HUES6 (cell line): Measurements from ENCODE around the gene HHIPL1.

ENCODE experiments used
- H3K27ac ChIP-seq: 2 replicates; pipeline ENCODE4 v1.7.0; 2013; ENCODE audit warnings: low read depth, mild to moderate bottlenecking, low read length, inconsistent platforms
- H3K27me3 ChIP-seq: 2 replicates; pipeline ENCODE4 v1.6.1; 2013; ENCODE audit warnings: low read length; ENCODE audit not compliant: control insufficient read depth, insufficient read depth
- H3K36me3 ChIP-seq: 2 replicates; pipeline ENCODE4 v1.6.1; 2013; ENCODE audit warnings: low read length; ENCODE audit not compliant: control insufficient read depth, insufficient read depth
- H3K4me1 ChIP-seq: 2 replicates; pipeline ENCODE4 v1.6.1; 2013; ENCODE audit warnings: low read length; ENCODE audit not compliant: control insufficient read depth, insufficient read depth
- H3K4me3 ChIP-seq: 2 replicates; pipeline ENCODE4 v1.5.1; 2013; ENCODE audit warnings: low read depth, low read length
- H3K9ac ChIP-seq: one replicate; pipeline ENCODE4 v1.6.1; 2013; ENCODE audit warnings: mild to moderate bottlenecking, low read length
- H3K9me3 ChIP-seq: 2 replicates; pipeline ENCODE4 v1.6.1; 2013; ENCODE audit warnings: low read depth, low read length; ENCODE audit not compliant: control insufficient read depth, insufficient read depth

Gene HHIPL1

DNA sequence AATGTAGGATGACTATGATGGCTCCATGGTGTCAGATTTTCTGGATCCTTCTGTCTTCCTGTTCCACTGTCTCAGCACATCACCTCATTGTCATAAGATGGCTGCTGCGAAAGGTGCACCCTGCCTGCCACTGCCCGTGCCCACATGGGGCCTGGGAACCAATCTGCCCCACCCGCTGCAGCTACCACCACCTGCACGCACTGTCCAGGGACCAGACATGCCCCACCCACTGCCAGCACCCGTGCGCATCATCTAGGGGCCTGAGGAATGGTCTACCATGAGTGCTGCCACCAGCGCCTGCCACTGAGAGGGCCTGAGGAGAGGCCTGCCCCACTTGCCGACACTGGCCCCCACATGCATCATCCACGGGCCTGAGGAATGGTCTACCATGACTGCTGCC, 63.0 kb downstream of the HHIPL1 start:
- Histone ChIP-seq H3K4me3 (no peak overlapping the region), H3K9ac (no peak overlapping the region), H3K9me3 (peaks cover 14% of the 10 kb centered on the region), H3K4me1 (no peaks in the 10 kb centered on the region), H3K27ac (no peak overlapping the region), H3K27me3 (no peaks in the 10 kb centered on the region; the same call in 1 of the 2 replicates), H3K36me3 (no peaks in the 10 kb centered on the region)

DNA sequence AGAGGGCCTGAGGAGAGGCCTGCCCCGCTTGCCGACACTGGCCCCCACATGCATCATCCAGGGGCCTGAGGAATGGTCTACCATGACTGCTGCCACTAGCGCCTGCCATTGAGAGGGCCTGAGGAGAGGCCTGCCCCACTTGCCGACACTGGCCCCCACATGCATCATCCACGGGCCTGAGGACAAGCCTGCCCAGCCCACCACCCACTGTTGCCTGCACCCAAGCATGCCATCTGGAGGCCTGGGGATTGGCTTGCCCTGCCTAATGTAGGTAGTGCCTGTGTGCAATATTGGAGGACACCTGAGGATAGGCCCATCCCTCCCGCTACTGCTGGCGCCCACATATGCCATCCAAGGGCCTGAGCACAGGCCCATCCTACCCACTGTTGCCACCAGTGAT, 63.5 kb downstream of the HHIPL1 start:
- Histone ChIP-seq H3K9me3 (peaks cover 9% of the 10 kb centered on the region), H3K9ac (no peak overlapping the region), H3K4me1 (no peaks in the 10 kb centered on the region), H3K36me3 (no peaks in the 10 kb centered on the region), H3K27ac (no peak overlapping the region), H3K27me3 (no peaks in the 10 kb centered on the region; the same call in 1 of the 2 replicates), H3K4me3 (no peak overlapping the region)

DNA sequence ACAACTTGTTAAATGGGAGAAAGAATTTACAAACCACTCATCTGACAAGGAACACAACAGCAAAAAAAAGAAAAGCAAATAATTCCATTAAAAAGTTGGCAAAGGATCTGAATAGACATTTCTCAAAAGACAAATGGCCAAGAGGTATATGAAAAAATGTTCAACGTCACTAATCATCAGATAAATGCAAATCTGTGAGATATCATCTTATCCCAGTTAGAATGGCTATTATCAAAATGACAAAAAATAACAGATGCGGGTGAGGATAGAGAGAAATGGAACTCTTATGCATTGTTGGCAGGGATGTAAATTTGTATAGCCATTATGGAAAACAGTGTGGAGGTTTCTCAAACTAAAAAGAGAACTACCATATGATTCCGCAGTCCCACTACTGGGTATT, 69.0 kb downstream of the HHIPL1 start:
- Histone ChIP-seq H3K27ac (no peak overlapping the region), H3K27me3 (no peaks in the 10 kb centered on the region; the same call in 1 of the 2 replicates), H3K9ac (no peak overlapping the region), H3K4me3 (no peak overlapping the region), H3K9me3 (peaks cover 4% of the 10 kb centered on the region), H3K36me3 (no peaks in the 10 kb centered on the region), H3K4me1 (no peaks in the 10 kb centered on the region)

GRCh38 chr14:99715266-99716000, 70.5 kb downstream of the HHIPL1 start:
- no peaks in the 10 kb centered on the region; the same call in 1 of the 2 replicates for H3K27me3 ChIP-seq
- H3K9me3 ChIP-seq, result peaks cover 4% of the 10 kb centered on the region
- no peak overlapping the region for H3K27ac ChIP-seq
- no peak overlapping the region for H3K9ac ChIP-seq
- H3K4me1 ChIP-seq, result no peaks in the 10 kb centered on the region
- H3K36me3 ChIP-seq, result no peaks in the 10 kb centered on the region
- H3K4me3 ChIP-seq, result no peak overlapping the region

- Histone ChIP-seq H3K9ac (no peak overlapping the region), H3K36me3 (no peaks in the 10 kb centered on the region), H3K27me3 (no peaks in the 10 kb centered on the region; the same call in 1 of the 2 replicates), H3K9me3 (peaks cover 4% of the 10 kb centered on the region), H3K27ac (no peak overlapping the region), H3K4me1 (no peaks in the 10 kb centered on the region), H3K4me3 (no peak overlapping the region)
These were observed 71.3 kb downstream of the HHIPL1 start for GRCh38 chr14:99716091-99716849.

DNA sequence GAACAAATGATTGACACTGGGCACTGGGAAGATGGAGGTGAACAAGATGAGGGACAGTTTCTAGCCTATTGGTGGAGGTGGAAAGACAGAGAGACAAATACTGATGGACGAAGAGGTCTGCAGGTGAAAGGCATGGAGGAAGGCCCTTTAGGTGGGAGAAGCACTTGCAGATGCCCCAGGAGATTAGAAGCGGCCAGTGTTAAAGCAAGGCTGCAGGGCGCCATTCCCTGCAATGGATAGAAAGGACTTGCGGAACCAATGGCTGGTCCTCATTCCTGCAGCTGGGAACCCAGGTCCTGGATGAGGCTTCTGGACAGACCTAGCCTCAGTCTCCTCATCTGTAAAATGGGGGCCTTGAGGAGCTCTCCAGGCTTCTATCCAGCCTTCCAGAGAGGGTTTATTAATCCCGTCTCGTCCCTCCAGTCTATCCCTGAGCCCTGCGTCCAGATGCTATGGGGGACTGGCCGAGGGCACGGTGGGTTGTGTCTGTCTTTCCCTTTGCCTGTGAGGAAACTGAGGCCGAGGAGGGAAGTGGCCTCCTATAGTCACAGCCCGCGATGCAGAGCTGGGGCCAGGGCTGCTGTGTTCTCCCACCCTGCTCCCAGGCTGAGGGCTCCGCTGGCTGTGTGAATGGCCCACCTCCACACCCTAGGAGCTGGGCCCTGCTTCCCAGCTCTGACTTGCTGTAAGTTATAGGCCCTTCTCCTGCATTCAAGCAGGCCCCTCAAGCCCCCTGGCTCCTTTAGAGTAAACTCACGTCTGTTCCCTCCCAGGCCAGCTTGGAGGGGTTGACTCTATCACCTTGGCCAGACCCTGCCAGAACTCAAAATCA, 72.1 kb downstream of the HHIPL1 start:
- Histone ChIP-seq H3K9ac (no peak overlapping the region), H3K27ac (no peak overlapping the region), H3K9me3 (no peaks in the 10 kb centered on the region; the same call in 1 of the 2 replicates), H3K27me3 (no peaks in the 10 kb centered on the region), H3K36me3 (no peaks in the 10 kb centered on the region), H3K4me1 (no peaks in the 10 kb centered on the region), H3K4me3 (no peak overlapping the region)

DNA sequence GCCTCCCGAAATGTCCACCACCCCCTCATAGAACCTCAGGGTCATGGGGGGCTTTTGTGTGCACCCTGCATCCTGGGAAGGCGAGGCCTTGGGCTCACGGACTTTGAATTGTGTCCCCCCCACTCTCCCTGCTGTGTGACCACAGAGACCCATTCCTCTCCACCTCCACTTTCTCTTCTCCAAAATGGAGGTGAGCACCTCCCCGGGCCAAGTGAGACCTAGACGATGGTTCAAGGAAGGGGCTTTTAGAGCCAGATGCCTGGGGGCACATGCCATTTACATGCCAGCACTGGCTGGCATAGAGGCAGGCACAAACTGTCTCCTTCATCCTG, 72.7 kb downstream of the HHIPL1 start:
- Histone ChIP-seq H3K27ac (no peak overlapping the region), H3K36me3 (no peaks in the 10 kb centered on the region), H3K9ac (no peak overlapping the region), H3K27me3 (no peaks in the 10 kb centered on the region), H3K9me3 (no peaks in the 10 kb centered on the region), H3K4me3 (no peak overlapping the region), H3K4me1 (no peaks in the 10 kb centered on the region)

DNA sequence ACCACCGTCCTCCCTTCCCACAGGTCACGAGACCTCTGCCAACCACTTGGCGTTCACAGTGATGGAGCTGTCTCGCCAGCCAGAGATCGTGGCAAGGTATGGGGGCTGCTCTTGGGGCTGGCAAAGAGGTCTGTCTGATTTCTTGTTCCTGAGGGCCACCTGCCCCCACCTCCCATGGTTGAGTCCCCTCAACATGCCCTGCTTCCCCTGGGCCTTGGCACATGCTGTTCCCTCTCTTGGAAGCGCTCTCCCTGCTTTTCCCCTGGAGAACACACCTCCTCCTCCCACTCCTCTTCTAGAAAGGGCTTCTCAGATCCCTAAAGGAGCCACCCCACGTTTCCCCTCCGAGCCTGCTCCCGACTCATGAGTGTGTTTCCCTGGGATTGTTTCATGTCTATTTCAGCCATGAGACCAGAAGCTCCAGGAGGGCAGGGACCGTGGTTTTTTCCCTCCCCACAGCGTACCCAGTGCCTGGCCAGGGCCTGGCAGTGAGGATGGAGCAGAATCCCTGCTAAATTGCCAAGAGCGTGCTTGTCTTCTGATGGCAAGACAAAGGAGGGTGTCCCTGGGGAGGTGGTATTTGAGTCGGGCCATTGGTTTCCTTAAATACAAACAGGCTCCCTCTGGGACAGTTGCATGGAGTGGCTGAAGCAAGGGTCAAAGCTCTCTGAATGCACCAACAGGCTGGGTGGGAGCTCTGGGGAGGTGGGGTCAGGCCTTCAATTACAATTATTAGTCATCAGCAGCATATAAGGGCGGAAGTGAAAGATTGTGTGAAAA, 73.3 kb downstream of the HHIPL1 start:
- no peaks in the 10 kb centered on the region for H3K36me3 ChIP-seq
- H3K27ac ChIP-seq, result no peak overlapping the region
- no peaks in the 10 kb centered on the region for H3K4me1 ChIP-seq
- H3K9me3 ChIP-seq, result no peaks in the 10 kb centered on the region
- H3K4me3 ChIP-seq, result no peak overlapping the region
- no peaks in the 10 kb centered on the region for H3K27me3 ChIP-seq
- H3K9ac ChIP-seq, result no peak overlapping the region

- Histone ChIP-seq H3K9me3 (no peaks in the 10 kb centered on the region), H3K27me3 (no peaks in the 10 kb centered on the region), H3K4me1 (no peaks in the 10 kb centered on the region), H3K9ac (no peak overlapping the region), H3K36me3 (no peaks in the 10 kb centered on the region), H3K4me3 (no peak overlapping the region), H3K27ac (no peak overlapping the region)
These were observed 73.9 kb downstream of the HHIPL1 start for GRCh38 chr14:99718811-99719192.

DNA sequence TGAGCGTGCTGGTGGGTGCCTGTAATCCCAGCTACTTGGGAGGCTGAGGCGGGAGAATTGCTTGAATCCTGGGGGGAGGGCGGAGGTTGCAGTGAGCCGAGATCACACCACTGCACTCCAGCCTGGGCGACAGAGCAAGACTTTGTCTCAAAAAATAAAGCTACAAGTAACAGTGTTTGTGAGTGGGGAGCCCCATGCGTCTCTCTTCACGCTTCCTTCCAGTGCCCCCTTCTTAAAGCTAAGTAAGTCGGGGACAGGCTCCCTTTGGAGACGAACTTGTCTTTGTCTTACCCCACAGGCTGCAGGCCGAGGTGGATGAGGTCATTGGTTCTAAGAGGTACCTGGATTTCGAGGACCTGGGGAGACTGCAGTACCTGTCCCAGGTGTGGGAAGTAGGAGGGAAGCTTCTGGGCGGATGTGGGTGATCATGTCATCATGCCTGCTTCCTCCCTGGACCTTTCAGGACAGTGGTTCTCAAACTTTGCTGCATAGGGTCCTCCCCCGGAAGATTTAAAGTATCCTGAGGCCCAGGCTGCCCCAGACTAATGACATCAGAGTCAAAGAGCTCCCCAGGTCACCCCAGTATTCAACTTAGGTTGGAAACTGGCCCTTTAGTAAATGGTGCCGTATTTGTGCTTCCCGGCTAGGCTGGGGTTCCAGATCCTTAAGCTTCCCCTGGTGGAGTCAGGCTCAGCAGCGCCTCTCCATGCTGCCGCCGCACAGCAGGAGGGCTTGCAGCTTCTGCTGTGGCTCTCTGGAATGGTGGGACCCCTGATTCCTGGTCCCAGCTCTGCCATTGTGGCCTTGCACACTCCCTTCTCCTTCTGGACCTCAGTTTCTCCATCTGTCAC, 76.2 kb downstream of the HHIPL1 start:
- H3K27me3 ChIP-seq, result no peaks in the 10 kb centered on the region

More for the DNA sequence above, 76.2 kb downstream of the HHIPL1 start:
- Histone ChIP-seq H3K36me3 (no peaks in the 10 kb centered on the region), H3K9ac (no peak overlapping the region), H3K27ac (no peak overlapping the region), H3K4me1 (no peaks in the 10 kb centered on the region), H3K4me3 (no peak overlapping the region), H3K9me3 (no peaks in the 10 kb centered on the region)
